ENCODE results near the gene PREX1.

- TF ChIP-seq POLR2A (IDR thresholded peaks at IDR 0.05; ENCODE audit: low read length), result no peak
- TF ChIP-seq GATA1 (IDR thresholded peaks at IDR 0.05; ENCODE audit: low read depth, low read length), result no peak
These were observed 98.3 kb downstream of the PREX1 start for GRCh38 chr20:48729538-48729937.

Measured in erythroblast (primary cell).